Psoas muscle (tissue), 8 donors: ENCODE data around the gene STMN1. TPM values are rescaled to one million over a fixed set of nuclear protein-coding genes. Genes with fewer than 3 reads are reported as not detected.
A peak's percentile ranks its signal among the peaks of the same experiment; 100 is the strongest.

Experiments used
- ATAC-seq, 4 donors: fragments of 200-7000 bp; cut with Tn5 transposase; one replicate each; pipeline ENCODE4 v1.9.1; 2020; ENCODE audit warnings: moderate library complexity in 3 of 4, mild to moderate bottlenecking in 2 of 4
- DNase-seq, 2 donors: peaks; one replicate each; pipeline ENCODE4 v3.0.0-alpha.2; 2020
- H3K27ac ChIP-seq: fragments of 200-600 bp; one replicate; pipeline ENCODE4 v1.8.0; 2022
- H3K27me3 ChIP-seq, 3 donors: fragments of 200-600 bp in 1 of 3; one replicate each; pipeline versions ENCODE4 v1.6.1 to v1.8.0; 2013 to 2022; ENCODE audit warnings: low read length in 2 of 3, mild to moderate bottlenecking in 2 of 3, moderate library complexity in 1 of 3; ENCODE audit not compliant: insufficient read depth in 3 of 3
- H3K36me3 ChIP-seq, 2 donors: fragments of 200-600 bp in 1 of 2; one replicate each; pipeline versions ENCODE4 v1.6.1 to v1.8.0; 2013 to 2022; ENCODE audit warnings: low read depth in 1 of 2, mild to moderate bottlenecking in 1 of 2, moderate library complexity in 1 of 2; ENCODE audit not compliant: insufficient read depth in 1 of 2
- H3K4me1 ChIP-seq: fragments of 200-600 bp; one replicate; pipeline ENCODE4 v1.8.0; 2022
- H3K4me3 ChIP-seq: fragments of 200-600 bp; one replicate; pipeline ENCODE4 v1.8.0; 2022; ENCODE audit warnings: mild to moderate bottlenecking
- H3K9me3 ChIP-seq: fragments of 200-600 bp; one replicate; pipeline ENCODE4 v1.8.0; 2022
- WGBS, 3 donors: extraction: QIAGEN DNeasy Blood & Tissue Kit; methylation state at CpG; one replicate each; pipeline versions ENCODE4 v1.1.6 to v1.1.7; 2013; 5-methylcytosine and 5-hydroxymethylcytosine counted together
- intact Hi-C, 2 donors: fragments of 100-400 bp; cut with DNase I; formaldehyde crosslinking; loops; one replicate each; pipeline versions ENCODE4 v1.11.0 to v1.14.2; 2022
- polyA plus RNA-seq, 3 donors: library from polyadenylated mRNA; stranded (reverse); fragments of 200-250 nt; gene quantifications; one replicate each; pipeline ENCODE4 v1.2.3, GENCODE V29; 2013
- total RNA-seq, 4 donors: library from RNA; stranded (reverse); fragmentation: NEBNext Ultra II Directional in 2 of 4; extraction: Animal tissue kit (Norgen Biotek cat#: 25700) in 2 of 4; gene quantifications; one replicate each; pipeline versions ENCODE4 v1.2.1 to v1.2.4, GENCODE V29; 2021 to 2023
- TF ChIP-seq, protein P1 (sequence below): fragments of 200-600 bp; IDR thresholded peaks from one replicate; pipeline ENCODE4 v1.8.0; 2022; ENCODE audit warnings: antibody characterized with exemption
- donor health status: healthy with polysubstance abuse.
- donor health status: DM: no; HTN: no; CAD: no; lungs with moderate emphysema.
- donor health status: Bipolar disorder and iron deficiency.
- donor health status: healthy.
- donor health status: DM: yes; HTN: yes; CAD: no.
- donor health status: DM: no; HTN: no; CAD: no.
- donor health status: DM: no; HTN: no; CAD: no.
- donor health status: DM: yes; HTN: yes; CAD: no.

The STMN1 gene
- total and polyA plus RNA-seq, 7 donors, result 7.6 to 29.2 (median 14.3) TPM

DNA sequence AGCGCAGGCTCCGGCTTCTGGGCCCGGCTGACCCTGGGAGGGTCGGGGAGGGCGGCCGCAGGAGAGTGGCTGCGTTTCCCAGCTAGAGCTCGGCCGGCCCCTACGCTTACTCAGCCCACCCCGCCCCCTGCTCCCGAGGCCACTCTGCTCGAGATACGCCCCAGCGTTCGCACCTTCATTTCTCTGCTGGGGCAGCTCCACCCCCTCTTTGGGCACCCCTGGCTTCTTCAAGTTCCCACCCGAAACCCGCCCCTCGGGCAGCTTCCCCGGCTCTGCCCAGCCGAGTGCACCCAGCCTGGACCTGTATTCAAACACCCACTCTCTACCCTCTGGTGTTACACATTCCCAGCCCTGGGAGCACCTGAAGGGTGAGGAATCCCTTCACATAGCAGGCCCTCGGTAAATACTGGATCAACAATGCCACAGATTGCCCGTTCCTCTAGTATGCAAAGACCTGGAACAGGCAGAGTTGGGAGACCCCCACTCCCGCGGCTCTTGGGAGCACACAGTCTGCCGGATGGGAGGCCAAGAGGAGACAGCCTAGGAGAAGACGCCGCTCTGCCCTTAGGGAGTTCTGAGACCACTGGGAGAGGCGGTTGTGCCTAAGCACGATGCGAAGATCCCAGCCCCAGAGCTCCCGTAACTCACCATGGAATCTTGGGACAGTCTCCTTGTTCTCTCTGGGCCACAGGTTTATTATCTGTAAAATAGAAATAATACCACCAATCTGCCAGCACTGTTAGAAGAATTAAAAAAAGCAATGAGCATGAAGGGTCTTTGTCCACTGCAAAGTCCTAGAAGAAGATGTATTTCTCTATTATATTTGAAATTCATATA is 30.1 kb downstream of the STMN1 start:
- H3K27ac ChIP-seq, result peak overlapping the region; percentile 67
- H3K36me3 ChIP-seq, result no peaks in the 10 kb centered on the region
- ATAC-seq (peak; percentile 20 to 62 (median 54)), DNase-seq (no peak)
- H3K4me3 ChIP-seq, result peak overlapping the region; percentile 78
- intact Hi-C loops, result no loop called here
- no peaks in the 10 kb centered on the region for H3K27me3 ChIP-seq
- H3K4me1 ChIP-seq, result peaks cover 17% of the 10 kb centered on the region
- TF ChIP-seq, protein P1, sequence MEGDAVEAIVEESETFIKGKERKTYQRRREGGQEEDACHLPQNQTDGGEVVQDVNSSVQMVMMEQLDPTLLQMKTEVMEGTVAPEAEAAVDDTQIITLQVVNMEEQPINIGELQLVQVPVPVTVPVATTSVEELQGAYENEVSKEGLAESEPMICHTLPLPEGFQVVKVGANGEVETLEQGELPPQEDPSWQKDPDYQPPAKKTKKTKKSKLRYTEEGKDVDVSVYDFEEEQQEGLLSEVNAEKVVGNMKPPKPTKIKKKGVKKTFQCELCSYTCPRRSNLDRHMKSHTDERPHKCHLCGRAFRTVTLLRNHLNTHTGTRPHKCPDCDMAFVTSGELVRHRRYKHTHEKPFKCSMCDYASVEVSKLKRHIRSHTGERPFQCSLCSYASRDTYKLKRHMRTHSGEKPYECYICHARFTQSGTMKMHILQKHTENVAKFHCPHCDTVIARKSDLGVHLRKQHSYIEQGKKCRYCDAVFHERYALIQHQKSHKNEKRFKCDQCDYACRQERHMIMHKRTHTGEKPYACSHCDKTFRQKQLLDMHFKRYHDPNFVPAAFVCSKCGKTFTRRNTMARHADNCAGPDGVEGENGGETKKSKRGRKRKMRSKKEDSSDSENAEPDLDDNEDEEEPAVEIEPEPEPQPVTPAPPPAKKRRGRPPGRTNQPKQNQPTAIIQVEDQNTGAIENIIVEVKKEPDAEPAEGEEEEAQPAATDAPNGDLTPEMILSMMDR, result no peak
- H3K9me3 ChIP-seq, result no peaks in the 10 kb centered on the region
- WGBS, 3 donors, result 31 to 48% (median 32%) methylated on average over 26 to 32 of the region's 32 CpGs

GRCh38 chr1:25875154-25875855 is 30.9 kb downstream of the STMN1 start, which contains the start of gene PAQR7:
Gene PAQR7 (minus strand): TSS chr1:25875708. CDS start chr1:25863839, 11,869 bp downstream.
- DNase-seq (peak; percentile 79 to 83), ATAC-seq (peak; percentile 85 to 93 (median 88))
- H3K27me3 ChIP-seq, result no peaks in the 10 kb centered on the region
- peak within 1 kb of the TSS; percentile 78 for H3K4me3 ChIP-seq
- H3K4me1 ChIP-seq, result peaks cover 17% of the 10 kb centered on the region
- intact Hi-C loops, result no loop called here
- TF ChIP-seq, protein P1, result no peak
- no peaks in the 10 kb centered on the region for H3K9me3 ChIP-seq
- peak within 1 kb of the TSS; percentile 67 for H3K27ac ChIP-seq
- 1 to 3% (median 1%) methylated on average over 42 to 75 of the region's 75 CpGs for WGBS, 3 donors
- H3K36me3 ChIP-seq, result no peaks in the 10 kb centered on the region

GRCh38 chr1:25874635-25875153 is 31.5 kb downstream of the STMN1 start:
- peak in 1 of 4 donors; percentile 21 for ATAC-seq
- peak in 1 of 2 donors; percentile 45 for DNase-seq
- Histone ChIP-seq H3K9me3 (no peaks in the 10 kb centered on the region), H3K27me3 (no peaks in the 10 kb centered on the region), H3K4me1 (peaks cover 17% of the 10 kb centered on the region), H3K27ac (peak overlapping the region; percentile 67), H3K36me3 (no peaks in the 10 kb centered on the region), H3K4me3 (peak overlapping the region; percentile 78)
- TF ChIP-seq, protein P1, result no peak
- intact Hi-C loops, result no loop called here
- WGBS, 3 donors, result 46 to 65% (median 51%) methylated on average over 8 of the region's 8 CpGs

DNA sequence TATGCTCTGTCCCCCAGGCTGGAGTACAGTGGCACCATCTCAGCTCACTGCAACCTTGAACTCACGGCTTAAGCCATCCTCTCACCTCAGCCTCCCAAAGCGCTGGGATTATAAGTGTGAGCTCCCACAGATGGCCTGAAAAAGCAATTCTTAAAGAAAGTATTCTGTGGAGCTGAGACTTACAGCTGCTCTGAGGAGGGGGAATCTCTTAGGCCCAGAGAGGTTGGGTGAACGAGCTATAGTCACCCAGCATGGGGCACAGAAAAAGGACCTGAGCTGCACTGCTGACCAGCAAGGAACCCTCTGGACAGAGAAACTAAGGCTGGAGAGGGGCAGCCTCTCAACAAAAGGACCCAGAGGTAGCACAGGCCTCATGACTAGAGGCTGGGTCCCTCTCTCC is 32.0 kb downstream of the STMN1 start:
- TF ChIP-seq, protein P1, result no peak
- Histone ChIP-seq H3K27me3 (no peaks in the 10 kb centered on the region), H3K4me3 (peak overlapping the region; percentile 78), H3K36me3 (no peaks in the 10 kb centered on the region), H3K9me3 (no peaks in the 10 kb centered on the region), H3K4me1 (peaks cover 17% of the 10 kb centered on the region), H3K27ac (no peak overlapping the region)
- DNase-seq (no peak), ATAC-seq (no peak)
- intact Hi-C loops, result no loop called here
- 96 to 99% (median 97%) methylated on average over 3 of the region's 3 CpGs for WGBS, 3 donors
